ENCODE data around the gene SDC1.
A peak's percentile ranks its signal among the peaks of the same experiment; 100 is the strongest.

DNA sequence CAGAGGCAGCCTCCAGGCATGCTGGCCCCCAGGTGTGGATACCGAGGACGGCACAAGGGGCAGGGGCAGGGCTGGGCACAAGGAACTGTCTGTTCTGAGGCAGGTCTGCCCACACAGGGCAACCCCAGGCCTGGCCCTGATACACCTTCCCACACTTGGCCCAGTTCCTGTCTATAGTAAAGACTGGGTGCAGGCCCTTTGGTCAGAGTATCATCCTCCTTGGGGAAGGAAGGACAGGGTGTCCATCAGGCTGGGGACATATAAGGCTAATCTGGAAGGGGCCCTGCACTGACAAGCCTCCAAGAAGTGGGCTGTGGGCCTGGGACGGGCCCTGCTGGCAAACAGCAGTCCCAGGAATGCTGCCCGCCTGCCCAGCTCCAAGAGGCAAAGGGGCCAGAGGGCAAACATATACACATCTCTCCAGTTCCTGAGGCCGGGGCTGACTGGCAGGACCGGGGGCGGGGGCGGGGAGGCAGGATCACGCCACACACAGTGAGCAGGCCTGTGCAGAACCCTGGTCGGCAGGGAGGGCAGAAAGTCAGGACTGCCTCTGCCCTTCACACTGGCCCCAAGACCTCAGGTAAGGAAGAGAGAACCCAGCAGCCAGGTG lies 18.9 kb downstream of the SDC1 start:
- TF ChIP-seq, protein P1, sequence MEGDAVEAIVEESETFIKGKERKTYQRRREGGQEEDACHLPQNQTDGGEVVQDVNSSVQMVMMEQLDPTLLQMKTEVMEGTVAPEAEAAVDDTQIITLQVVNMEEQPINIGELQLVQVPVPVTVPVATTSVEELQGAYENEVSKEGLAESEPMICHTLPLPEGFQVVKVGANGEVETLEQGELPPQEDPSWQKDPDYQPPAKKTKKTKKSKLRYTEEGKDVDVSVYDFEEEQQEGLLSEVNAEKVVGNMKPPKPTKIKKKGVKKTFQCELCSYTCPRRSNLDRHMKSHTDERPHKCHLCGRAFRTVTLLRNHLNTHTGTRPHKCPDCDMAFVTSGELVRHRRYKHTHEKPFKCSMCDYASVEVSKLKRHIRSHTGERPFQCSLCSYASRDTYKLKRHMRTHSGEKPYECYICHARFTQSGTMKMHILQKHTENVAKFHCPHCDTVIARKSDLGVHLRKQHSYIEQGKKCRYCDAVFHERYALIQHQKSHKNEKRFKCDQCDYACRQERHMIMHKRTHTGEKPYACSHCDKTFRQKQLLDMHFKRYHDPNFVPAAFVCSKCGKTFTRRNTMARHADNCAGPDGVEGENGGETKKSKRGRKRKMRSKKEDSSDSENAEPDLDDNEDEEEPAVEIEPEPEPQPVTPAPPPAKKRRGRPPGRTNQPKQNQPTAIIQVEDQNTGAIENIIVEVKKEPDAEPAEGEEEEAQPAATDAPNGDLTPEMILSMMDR (IDR thresholded peaks at IDR 0.05) = peak in 1 of 6 experiments; percentile 14
- no peak for TF ChIP-seq POLR2A (IDR thresholded peaks at IDR 0.05)

All from thyroid gland (tissue), 4 donors.